NB4 (cell line): Measurements from ENCODE around the gene SPX.

ENCODE experiments used
- POLR2A ChIP-seq: IDR thresholded peaks from 2 replicates; pipeline ENCODE4 v1.6.1; 2011; ENCODE audit warnings: mild to moderate bottlenecking; ENCODE audit not compliant: insufficient read length; ENCODE audit errors: extremely low read depth
- TF ChIP-seq, protein P1 (sequence below): IDR thresholded peaks from one replicate; pipeline ENCODE4 v1.5.1; 2012; ENCODE audit warnings: low read depth, low read length

DNA sequence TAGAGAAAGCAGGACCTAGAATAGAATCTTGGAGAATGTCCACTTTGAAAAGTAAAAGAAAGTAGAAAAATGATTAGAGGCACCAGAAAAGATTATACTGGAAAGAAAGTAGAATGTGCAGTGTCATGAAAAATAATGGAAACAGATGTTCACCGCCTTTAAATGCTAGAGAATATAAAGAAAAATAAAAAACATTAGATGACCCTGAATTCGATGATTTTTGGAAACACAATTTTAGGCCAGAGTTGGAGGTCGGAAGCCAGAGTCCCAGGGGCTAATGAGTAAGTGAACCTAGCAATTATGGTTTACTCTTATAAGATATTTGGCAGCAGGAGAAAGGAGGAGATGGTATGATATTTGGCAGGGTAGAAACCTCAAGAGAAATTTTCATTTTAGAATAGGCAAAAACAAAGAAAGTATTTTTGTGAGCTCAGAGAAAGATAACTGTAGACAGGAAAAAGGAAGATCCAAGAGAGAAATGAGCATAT lies 40.9 kb downstream of the SPX start:
- TF ChIP-seq, protein P1, sequence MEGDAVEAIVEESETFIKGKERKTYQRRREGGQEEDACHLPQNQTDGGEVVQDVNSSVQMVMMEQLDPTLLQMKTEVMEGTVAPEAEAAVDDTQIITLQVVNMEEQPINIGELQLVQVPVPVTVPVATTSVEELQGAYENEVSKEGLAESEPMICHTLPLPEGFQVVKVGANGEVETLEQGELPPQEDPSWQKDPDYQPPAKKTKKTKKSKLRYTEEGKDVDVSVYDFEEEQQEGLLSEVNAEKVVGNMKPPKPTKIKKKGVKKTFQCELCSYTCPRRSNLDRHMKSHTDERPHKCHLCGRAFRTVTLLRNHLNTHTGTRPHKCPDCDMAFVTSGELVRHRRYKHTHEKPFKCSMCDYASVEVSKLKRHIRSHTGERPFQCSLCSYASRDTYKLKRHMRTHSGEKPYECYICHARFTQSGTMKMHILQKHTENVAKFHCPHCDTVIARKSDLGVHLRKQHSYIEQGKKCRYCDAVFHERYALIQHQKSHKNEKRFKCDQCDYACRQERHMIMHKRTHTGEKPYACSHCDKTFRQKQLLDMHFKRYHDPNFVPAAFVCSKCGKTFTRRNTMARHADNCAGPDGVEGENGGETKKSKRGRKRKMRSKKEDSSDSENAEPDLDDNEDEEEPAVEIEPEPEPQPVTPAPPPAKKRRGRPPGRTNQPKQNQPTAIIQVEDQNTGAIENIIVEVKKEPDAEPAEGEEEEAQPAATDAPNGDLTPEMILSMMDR, result no peak
- no peak for TF ChIP-seq POLR2A
